H1 (cell line): ENCODE data around the gene MISFA. TPM values are rescaled to one million over a fixed set of nuclear protein-coding genes. Genes with fewer than 3 reads are reported as not detected.

Experiments used
- CTCF ChIA-PET: fragments of 300-600 bp; sonication (Branson Sonifier 250); formaldehyde crosslinking; loops from one replicate; lab custom pipeline; 2021; ENCODE audit not compliant: partially characterized antibody; lab: Charles Lee
- POLR2A ChIA-PET: fragments of 300-600 bp; sonication (Branson Sonifier 250); formaldehyde crosslinking; loops from one replicate; lab custom pipeline; 2021; ENCODE audit warnings: inconsistent platforms; ENCODE audit not compliant: partially characterized antibody; lab: Charles Lee
- DNase-seq, 2 experiments: peaks; one replicate each; pipeline versions ENCODE4 v3.0.0 to v3.0.0-alpha.2; 2010 to 2022; ENCODE audit warnings: low spot score in 2 of 2, low read depth in 1 of 2, mixed read lengths in 1 of 2
- FAIRE-seq: peaks from 2 replicates; lab custom pipeline; 2011; peaks lifted over from hg19 to GRCh38; lab: Jason Lieb, UNC
- H2AFZ ChIP-seq: 2 replicates; pipeline ENCODE4 v1.8.1; 2012; ENCODE audit warnings: low read length, inconsistent platforms
- H2AK5ac ChIP-seq: 2 replicates; pipeline ENCODE4 v1.6.1; 2013; ENCODE audit warnings: low read depth, low read length
- H2BK120ac ChIP-seq: replicated peaks from 2 replicates; pipeline ENCODE3; 2013; ENCODE audit warnings: low read depth, low read length, inconsistent platforms
- H2BK12ac ChIP-seq: 2 replicates; pipeline ENCODE4 v1.6.1; 2013; ENCODE audit warnings: low read depth, low read length
- H2BK15ac ChIP-seq: 2 replicates; pipeline ENCODE4 v1.6.1; 2013; ENCODE audit warnings: low read length
- H2BK20ac ChIP-seq: 2 replicates; pipeline ENCODE4 v1.6.1; 2013; ENCODE audit warnings: low read length
- H2BK5ac ChIP-seq: 2 replicates; pipeline ENCODE4 v1.6.1; 2013; ENCODE audit warnings: low read depth, low read length
- H3K14ac ChIP-seq: 2 replicates; pipeline ENCODE4 v1.6.1; 2013; ENCODE audit warnings: inconsistent platforms; ENCODE audit not compliant: insufficient read length
- H3K18ac ChIP-seq: 2 replicates; pipeline ENCODE4 v1.6.1; 2013; ENCODE audit warnings: low read length; ENCODE audit errors: extremely low read depth
- H3K23ac ChIP-seq: 2 replicates; pipeline ENCODE4 v1.6.1; 2013; ENCODE audit warnings: inconsistent platforms; ENCODE audit not compliant: insufficient read length
- H3K23me2 ChIP-seq: 2 replicates; pipeline ENCODE4 v1.6.1; 2013; ENCODE audit warnings: low read depth, low read length
- H3K27ac ChIP-seq: 2 replicates; pipeline ENCODE4 v1.6.1; 2011; ENCODE audit warnings: low read depth, low read length, inconsistent platforms
- H3K27me3 ChIP-seq, 4 experiments: replicated peaks in 1 of 4; 1 replicate in 1 of 4; 2 replicates in 3 of 4; pipeline versions ENCODE4 v1.6.1 to v1.8.1; 2011 to 2013; ENCODE audit warnings: low read length in 3 of 4, mild to moderate bottlenecking in 3 of 4, inconsistent platforms in 2 of 4, mixed read lengths in 2 of 4, moderate library complexity in 1 of 4; ENCODE audit not compliant: control insufficient read depth in 3 of 4, insufficient read depth in 3 of 4; ENCODE audit errors: extremely low read depth in 1 of 4
- H3K36me3 ChIP-seq, 4 experiments: 2 replicates each; pipeline versions ENCODE4 v1.6.1 to v1.8.1; 2011 to 2013; ENCODE audit warnings: mild to moderate bottlenecking in 4 of 4, low read length in 3 of 4, moderate library complexity in 2 of 4, control low read depth in 1 of 4, inconsistent platforms in 1 of 4; ENCODE audit not compliant: insufficient read depth in 4 of 4, control insufficient read depth in 2 of 4
- H3K4ac ChIP-seq: replicated peaks from 2 replicates; pipeline ENCODE3; 2013; ENCODE audit warnings: low read length, low read depth, mixed read lengths, inconsistent platforms; ENCODE audit not compliant: insufficient read length
- H3K4me1 ChIP-seq, 4 experiments: replicated peaks in 1 of 4; 1 replicate in 1 of 4; 2 replicates in 3 of 4; pipeline versions ENCODE4 v1.6.1 to v1.8.1; 2011 to 2013; ENCODE audit warnings: low read length in 3 of 4, inconsistent platforms in 2 of 4, mixed read lengths in 1 of 4; ENCODE audit not compliant: insufficient read depth in 4 of 4, control insufficient read depth in 3 of 4
- H3K4me2 ChIP-seq, 2 experiments: 2 replicates each; pipeline versions ENCODE4 v1.6.1 to v1.8.1; 2011 to 2013; ENCODE audit warnings: low read depth in 2 of 2, low read length in 2 of 2, control low read depth in 1 of 2, inconsistent platforms in 1 of 2, mild to moderate bottlenecking in 1 of 2; ENCODE audit not compliant: insufficient read depth in 1 of 2
- H3K4me3 ChIP-seq, 4 experiments: fragments of 200-600, 300-600 bp in 1 of 4; sonication (generic), shearing (Covaris generic), sonication (Bioruptor Twin) in 1 of 4; 2 replicates each; pipeline versions ENCODE4 v1.5.1 to v1.8.1; 2011 to 2016; ENCODE audit warnings: low read length in 4 of 4, low read depth in 3 of 4, control low read depth in 2 of 4, inconsistent platforms in 2 of 4, mild to moderate bottlenecking in 2 of 4, mixed read lengths in 1 of 4, moderate library complexity in 1 of 4; ENCODE audit not compliant: insufficient read depth in 2 of 4; ENCODE audit errors: extremely low read depth in 1 of 4
- H3K56ac ChIP-seq: replicated peaks from 2 replicates; pipeline ENCODE3; 2013; ENCODE audit warnings: low read depth, mild to moderate bottlenecking, mixed read lengths, low read length, inconsistent platforms; ENCODE audit not compliant: insufficient read length
- H3K79me1 ChIP-seq: 2 replicates; pipeline ENCODE4 v1.6.1; 2013; ENCODE audit warnings: low read depth, low read length, control low read depth
- H3K79me2 ChIP-seq, 2 experiments: 2 replicates each; pipeline versions ENCODE4 v1.6.1 to v1.8.1; 2012 to 2013; ENCODE audit warnings: low read length in 2 of 2, mild to moderate bottlenecking in 2 of 2, inconsistent platforms in 1 of 2; ENCODE audit not compliant: insufficient read depth in 2 of 2, control insufficient read depth in 1 of 2
- H3K9ac ChIP-seq, 4 experiments: replicated peaks in 1 of 4; 1 replicate in 1 of 4; 2 replicates in 3 of 4; pipeline versions ENCODE4 v1.6.1 to v1.8.1; 2011 to 2013; ENCODE audit warnings: low read depth in 3 of 4, low read length in 3 of 4, control low read depth in 2 of 4, mild to moderate bottlenecking in 2 of 4, moderate library complexity in 2 of 4, inconsistent platforms in 1 of 4; ENCODE audit errors: extremely low read depth in 1 of 4
- H3K9me3 ChIP-seq, 2 experiments: 2 replicates each; pipeline versions ENCODE4 v1.6.1 to v1.8.1; 2012 to 2013; ENCODE audit warnings: mild to moderate bottlenecking in 2 of 2, moderate library complexity in 2 of 2, control low read depth in 1 of 2, inconsistent platforms in 1 of 2, low read depth in 1 of 2, low read length in 1 of 2, mixed read lengths in 1 of 2; ENCODE audit not compliant: insufficient read depth in 2 of 2
- H4K20me1 ChIP-seq, 2 experiments: replicated peaks in 1 of 2; 2 replicates each; pipeline versions ENCODE3 to v1.8.1; 2011 to 2013; ENCODE audit warnings: inconsistent platforms in 2 of 2, low read length in 2 of 2, mild to moderate bottlenecking in 1 of 2; ENCODE audit not compliant: insufficient read depth in 2 of 2, control insufficient read depth in 1 of 2
- H4K5ac ChIP-seq: 2 replicates; pipeline ENCODE4 v1.6.1; 2013; ENCODE audit warnings: low read length, low read depth, mixed read lengths, inconsistent platforms; ENCODE audit not compliant: insufficient read length
- H4K8ac ChIP-seq: 2 replicates; pipeline ENCODE4 v1.8.0; 2013; ENCODE audit warnings: mild to moderate bottlenecking, moderate library complexity, low read length, inconsistent platforms; ENCODE audit not compliant: insufficient read depth; ENCODE audit errors: extremely low read depth
- H4K91ac ChIP-seq: replicated peaks from 2 replicates; pipeline ENCODE3; 2013; ENCODE audit warnings: low read length, mixed read lengths, inconsistent platforms; ENCODE audit not compliant: insufficient read length
- JUN ChIP-seq: IDR thresholded peaks from 2 replicates; pipeline ENCODE4 v1.6.1; 2011; ENCODE audit warnings: low read depth, mild to moderate bottlenecking, improper control_type of control experiment, low read length
- KDM4A ChIP-seq: IDR thresholded peaks from one replicate; pipeline ENCODE4 v1.7.1; 2012; ENCODE audit warnings: low read depth, mild to moderate bottlenecking, moderate library complexity, low read length, inconsistent platforms; ENCODE audit not compliant: severe bottlenecking
- KDM5A ChIP-seq: fragments of 200-600 bp; IDR thresholded peaks from 2 replicates; pipeline ENCODE4 v1.7.1; 2012; ENCODE audit warnings: mild to moderate bottlenecking, low read length, inconsistent platforms, mixed read lengths
- MAFK ChIP-seq: IDR thresholded peaks from 2 replicates; pipeline ENCODE4 v1.6.1; 2012; ENCODE audit warnings: low read depth, mild to moderate bottlenecking, improper control_type of control experiment, low read length
- POLR2A ChIP-seq, 2 experiments: IDR thresholded peaks; 1 replicate in 1 of 2; 2 replicates in 1 of 2; pipeline ENCODE4 v1.6.1; 2011; ENCODE audit warnings: low read depth in 2 of 2, low read length in 2 of 2, mild to moderate bottlenecking in 2 of 2; ENCODE audit errors: control extremely low read depth in 1 of 2
- SP2 ChIP-seq: IDR thresholded peaks from 2 replicates; pipeline ENCODE4 v1.6.1; 2012; ENCODE audit warnings: mild to moderate bottlenecking, low read length, inconsistent platforms
- TBP ChIP-seq: IDR thresholded peaks from 2 replicates; pipeline ENCODE4 v1.6.1; 2011; ENCODE audit warnings: low read depth, low read length, improper control_type of control experiment
- WGBS, 2 experiments: shearing (Covaris generic) in 1 of 2; methylation state at CpG; one replicate each; pipeline versions ENCODE4 v1.1.6 to v1.1.7; 2013 to 2015; ENCODE audit warnings: low lambda C conversion rate in 2 of 2, mixed read lengths in 2 of 2, inconsistent platforms in 1 of 2, low coverage in 1 of 2, missing lambda C conversion rate in 1 of 2; ENCODE audit not compliant: insufficient replicate concordance in 2 of 2, insufficient coverage in 1 of 2, insufficient read length in 1 of 2; ENCODE audit errors: extremely low coverage in 1 of 2, missing lambda C conversion rate in 1 of 2; 5-methylcytosine and 5-hydroxymethylcytosine counted together
- polyA plus RNA-seq, 7 experiments: library from polyadenylated mRNA; depleted of rRNA in 3 of 7; stranded (reverse) in 5 of 7; unstranded in 2 of 7; fragments of >200 nt in 5 of 7; fragments of 200-250 nt in 2 of 7; gene quantifications; 1 replicate in 5 of 7; 2 replicates in 1 of 7; 4 replicates in 1 of 7; pipeline versions ENCODE4 v1.2.1 to v1.2.3, GENCODE V29; 2011 to 2013; ENCODE audit warnings: missing spikeins in 2 of 7, mixed read lengths in 2 of 7
- total RNA-seq: library from RNA; stranded (reverse); fragmentation: NEBNext Ultra II Directional; extraction: Animal tissue kit (Norgen Biotek cat#: 25700); gene quantifications from 2 replicates; pipeline ENCODE4 v1.2.1, GENCODE V29; 2021
- TF ChIP-seq, protein P1 (sequence below): IDR thresholded peaks from 2 replicates; pipeline ENCODE4 v1.6.1; 2011; ENCODE audit warnings: low read length, improper control_type of control experiment
- TF ChIP-seq, protein P2 (sequence below), 3 experiments: IDR thresholded peaks; 1 replicate in 2 of 3; 2 replicates in 1 of 3; pipeline versions ENCODE4 v1.5.1 to v1.6.1; 2011; ENCODE audit warnings: low read length in 3 of 3, mild to moderate bottlenecking in 3 of 3, inconsistent platforms in 2 of 3, low read depth in 1 of 3, moderate library complexity in 1 of 3; ENCODE audit not compliant: insufficient read depth in 1 of 3; ENCODE audit errors: control extremely low read depth in 1 of 3

MISFA gene
- total and polyA plus RNA-seq, 2 of the 8 experiments (the other 6 are each of a cell fraction or from before 2014, with no cell fraction given), result 0.51 to 3.8 TPM

DNA sequence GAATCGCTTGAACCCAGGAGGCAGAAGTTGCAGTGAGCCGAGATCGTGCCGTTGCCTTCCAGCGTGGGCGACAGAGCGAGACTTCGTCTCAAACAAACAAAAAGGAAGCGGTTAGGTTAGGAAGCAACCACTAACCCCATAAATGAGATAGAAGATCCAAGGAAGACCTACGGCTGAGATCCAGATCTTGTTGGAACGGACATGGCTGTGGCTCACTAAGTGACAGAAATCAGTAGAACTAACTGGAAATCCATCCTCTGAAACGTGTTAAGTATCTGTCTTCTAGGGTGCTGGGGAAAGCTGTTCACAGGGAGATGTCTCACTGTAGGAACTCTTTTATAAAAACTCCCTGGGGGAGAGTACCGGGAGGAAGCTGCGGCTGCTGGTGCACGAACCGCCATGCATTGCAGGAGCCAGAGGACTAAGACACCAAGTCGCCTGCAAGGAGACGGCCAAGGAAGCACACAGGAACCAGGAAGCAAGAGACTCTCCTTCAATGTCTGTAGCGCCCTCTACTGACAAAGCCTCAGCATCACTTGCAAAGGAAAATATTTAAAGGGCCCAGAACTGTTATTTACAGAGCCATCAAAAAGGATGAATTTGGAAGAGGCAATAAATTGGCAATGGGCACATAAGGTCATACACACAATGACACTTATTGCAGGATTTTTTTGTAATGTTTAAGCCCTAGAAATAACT, 51.4 kb downstream of the MISFA start:
- no peak overlapping the region for H3K27ac ChIP-seq
- no peaks in the 10 kb centered on the region for H3K27me3 ChIP-seq
- H2AFZ ChIP-seq, result peak overlapping the region; percentile 95
- H3K4ac ChIP-seq, result peak overlapping the region; percentile 32
- DNase-seq, result peak; percentile 31 to 66
- no peak overlapping the region for H4K91ac ChIP-seq
- peak overlapping the region in 1 of 4 experiments; percentile 12; a peak in 1 of 8 replicates for H3K4me3 ChIP-seq
- no peak overlapping the region for H2BK120ac ChIP-seq
- peak; percentile 73 for FAIRE-seq
- no peak overlapping the region for H3K4me2 ChIP-seq
- no peaks in the 10 kb centered on the region for H3K9me3 ChIP-seq
- no peak overlapping the region for H2BK12ac ChIP-seq
- no peak overlapping the region; the same call in 1 of the 2 replicates for H3K18ac ChIP-seq
- H3K79me2 ChIP-seq, result no peaks in the 10 kb centered on the region
- H3K79me1 ChIP-seq, result no peaks in the 10 kb centered on the region
- no peaks in the 10 kb centered on the region for H3K36me3 ChIP-seq
- H4K20me1 ChIP-seq, result no peaks in the 10 kb centered on the region
- H2BK15ac ChIP-seq, result no peak overlapping the region
- H3K14ac ChIP-seq, result no peak overlapping the region
- H4K8ac ChIP-seq, result no peak overlapping the region
- no peak overlapping the region for H3K23ac ChIP-seq
- CTCF ChIA-PET, result interaction anchor here (0.6 to 3.7 kb wide), 27 partner anchors 8 to 577 kb away, joined by 3 to 30 read pairs (median 4); no protein-coding TSS in a partner anchor
- no peaks in the 10 kb centered on the region for H3K23me2 ChIP-seq
- no peak overlapping the region for H3K56ac ChIP-seq
- no peak overlapping the region for H2BK5ac ChIP-seq
- no peaks in the 10 kb centered on the region for H3K4me1 ChIP-seq
- no peak overlapping the region for H2BK20ac ChIP-seq
- POLR2A ChIA-PET, result interaction anchor here (0.6 to 1.4 kb wide), 4 partner anchors 13 to 329 kb away, joined by 4 to 7 read pairs (median 4); partner anchors contain the start of genes HPS5 and SPTY2D1
- no peak overlapping the region for H4K5ac ChIP-seq
- 71% methylated on average over 19 of the region's 19 CpGs; no CpG with 5 or more reads in 1 of the 2 experiments for WGBS, 2 experiments
- H2AK5ac ChIP-seq, result no peak overlapping the region
- no peak overlapping the region; a peak in 1 of 7 replicates for H3K9ac ChIP-seq
- no peak for TF ChIP-seq MAFK
- no peak for TF ChIP-seq JUN
- TF ChIP-seq KDM4A, result no peak
- TF ChIP-seq, protein P1, sequence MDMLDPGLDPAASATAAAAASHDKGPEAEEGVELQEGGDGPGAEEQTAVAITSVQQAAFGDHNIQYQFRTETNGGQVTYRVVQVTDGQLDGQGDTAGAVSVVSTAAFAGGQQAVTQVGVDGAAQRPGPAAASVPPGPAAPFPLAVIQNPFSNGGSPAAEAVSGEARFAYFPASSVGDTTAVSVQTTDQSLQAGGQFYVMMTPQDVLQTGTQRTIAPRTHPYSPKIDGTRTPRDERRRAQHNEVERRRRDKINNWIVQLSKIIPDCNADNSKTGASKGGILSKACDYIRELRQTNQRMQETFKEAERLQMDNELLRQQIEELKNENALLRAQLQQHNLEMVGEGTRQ, result no peak
- TF ChIP-seq POLR2A (IDR thresholded peaks at IDR 0.05; ENCODE audit: control extremely low read depth in 1 of 2, low read depth in 2 of 2, low read length in 2 of 2), result 0 out of 3 replicates have a peak, but pooled peaks of 1 of the 2 experiments have one; percentile 30
- TF ChIP-seq SP2, result no peak
- TF ChIP-seq, protein P2, sequence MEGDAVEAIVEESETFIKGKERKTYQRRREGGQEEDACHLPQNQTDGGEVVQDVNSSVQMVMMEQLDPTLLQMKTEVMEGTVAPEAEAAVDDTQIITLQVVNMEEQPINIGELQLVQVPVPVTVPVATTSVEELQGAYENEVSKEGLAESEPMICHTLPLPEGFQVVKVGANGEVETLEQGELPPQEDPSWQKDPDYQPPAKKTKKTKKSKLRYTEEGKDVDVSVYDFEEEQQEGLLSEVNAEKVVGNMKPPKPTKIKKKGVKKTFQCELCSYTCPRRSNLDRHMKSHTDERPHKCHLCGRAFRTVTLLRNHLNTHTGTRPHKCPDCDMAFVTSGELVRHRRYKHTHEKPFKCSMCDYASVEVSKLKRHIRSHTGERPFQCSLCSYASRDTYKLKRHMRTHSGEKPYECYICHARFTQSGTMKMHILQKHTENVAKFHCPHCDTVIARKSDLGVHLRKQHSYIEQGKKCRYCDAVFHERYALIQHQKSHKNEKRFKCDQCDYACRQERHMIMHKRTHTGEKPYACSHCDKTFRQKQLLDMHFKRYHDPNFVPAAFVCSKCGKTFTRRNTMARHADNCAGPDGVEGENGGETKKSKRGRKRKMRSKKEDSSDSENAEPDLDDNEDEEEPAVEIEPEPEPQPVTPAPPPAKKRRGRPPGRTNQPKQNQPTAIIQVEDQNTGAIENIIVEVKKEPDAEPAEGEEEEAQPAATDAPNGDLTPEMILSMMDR (IDR thresholded peaks at IDR 0.05; ENCODE audit: control extremely low read depth in 1 of 3, insufficient read depth in 1 of 3, low read depth in 1 of 3, low read length in 3 of 3), result peak; percentile 37 to 92 (median 77)
- TF ChIP-seq TBP, result 0 out of 2 replicates have a peak, but pooled peaks have one; percentile 59
- TF ChIP-seq KDM5A, result no peak
